Superior temporal gyrus (tissue), 1 donor: ENCODE data around the gene FMR1NB.

Experiments
- DNase-seq: peaks from one replicate; pipeline ENCODE4 v3.0.0-alpha.2; 2016; ENCODE audit errors: extremely low spot score

Gene FMR1NB, protein sequence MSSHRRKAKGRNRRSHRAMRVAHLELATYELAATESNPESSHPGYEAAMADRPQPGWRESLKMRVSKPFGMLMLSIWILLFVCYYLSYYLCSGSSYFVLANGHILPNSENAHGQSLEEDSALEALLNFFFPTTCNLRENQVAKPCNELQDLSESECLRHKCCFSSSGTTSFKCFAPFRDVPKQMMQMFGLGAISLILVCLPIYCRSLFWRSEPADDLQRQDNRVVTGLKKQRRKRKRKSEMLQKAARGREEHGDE

GRCh38 chrX:147981038-147981752, at the start of gene FMR1NB:
Gene FMR1NB, plus strand, starts transcription at chrX:147981337. Its CDS starts 66 bp downstream, at chrX:147981403.
- no peak for DNase-seq

DNA sequence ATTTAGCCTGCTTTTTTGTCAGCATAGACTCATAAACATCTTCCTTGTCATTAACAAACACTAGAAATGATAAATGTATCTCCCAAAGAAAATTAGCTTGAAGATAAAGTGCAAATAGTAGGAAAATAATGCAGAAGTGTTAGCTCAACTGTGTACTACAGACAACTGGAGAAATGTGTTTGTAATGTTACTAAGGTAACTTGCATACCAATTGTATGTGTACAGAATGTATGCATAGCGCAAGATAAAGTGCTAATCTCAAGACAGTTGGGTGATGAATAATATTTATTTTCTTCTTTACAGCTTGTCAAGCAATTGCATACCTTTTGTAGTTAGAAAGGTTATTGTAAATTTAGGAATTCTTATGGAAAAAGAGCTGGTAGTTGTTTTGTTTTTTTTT, 47.3 kb upstream of the FMR1NB start:
- DNase-seq, result no peak

- no peak for DNase-seq
Measured at GRCh38 chrX:147935156-147935758, 45.9 kb upstream of the FMR1NB start.

GRCh38 chrX:147945286-147945685, 35.9 kb upstream of the FMR1NB start:
- DNase-seq, result no peak

- DNase-seq, result no peak
Measured at GRCh38 chrX:147948531-147948930, 32.6 kb upstream of the FMR1NB start.

GRCh38 chrX:147950352-147950751, 30.8 kb upstream of the FMR1NB start:
- DNase-seq, result no peak

DNA sequence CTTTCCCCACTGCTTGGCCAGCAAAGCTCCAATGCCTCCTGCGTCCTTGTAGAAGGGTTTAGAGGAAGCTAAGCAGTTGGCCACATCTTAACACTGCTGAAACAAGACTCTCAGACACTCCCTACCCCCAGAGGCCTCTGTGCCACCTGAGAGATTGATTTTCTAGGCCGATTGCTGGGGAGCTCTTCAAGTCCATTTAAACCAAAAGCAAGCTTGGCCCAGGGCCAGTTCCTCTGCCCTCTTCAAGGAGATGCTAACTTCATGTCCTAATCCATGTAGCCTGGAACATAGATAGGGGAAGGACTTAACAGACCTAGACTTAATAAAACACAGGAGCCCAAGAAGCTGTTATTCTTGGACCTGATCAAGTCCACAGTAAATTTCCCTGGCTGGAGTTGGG, 27.2 kb upstream of the FMR1NB start:
- DNase-seq, result no peak

- DNase-seq, result no peak
Measured at GRCh38 chrX:147957291-147957690, 23.8 kb upstream of the FMR1NB start.

DNA sequence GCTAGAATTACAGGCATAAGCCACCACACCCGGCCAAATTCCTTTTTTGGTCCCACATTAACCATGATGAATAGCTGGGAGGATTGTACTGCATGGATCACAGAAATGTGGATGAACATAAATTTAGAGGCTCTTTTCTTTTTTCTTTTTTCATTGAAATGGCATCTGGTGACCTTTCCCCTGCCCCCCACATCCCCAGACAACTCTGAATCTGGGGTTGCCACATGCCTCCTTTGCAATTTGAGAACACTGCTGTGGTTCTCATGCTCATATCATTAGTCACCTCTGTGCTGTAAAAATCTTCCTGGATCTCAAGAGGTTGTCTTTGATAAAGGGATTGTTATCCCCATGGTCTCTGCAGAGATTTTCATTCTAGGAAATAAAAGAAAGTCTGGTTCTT, 22.8 kb upstream of the FMR1NB start:
- no peak for DNase-seq

DNA sequence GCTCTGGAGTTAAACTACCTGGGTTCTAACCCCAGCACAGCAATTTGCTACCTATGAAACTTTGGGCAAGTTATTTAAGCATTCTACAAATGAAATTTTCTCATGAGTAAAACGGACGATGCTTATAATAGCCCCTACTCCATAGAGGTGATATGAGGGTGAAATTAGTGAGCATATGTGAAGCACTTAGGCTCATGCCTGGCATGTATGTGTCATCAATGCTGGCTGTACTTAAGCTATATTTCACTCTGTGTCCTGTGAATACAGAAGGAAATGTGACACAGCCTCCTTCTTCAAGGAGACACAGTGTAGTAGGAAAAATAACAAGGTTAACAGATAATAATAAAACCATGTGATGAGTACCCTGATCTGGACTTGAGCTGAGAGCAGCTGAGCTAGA, 20.4 kb upstream of the FMR1NB start:
- no peak for DNase-seq

DNA sequence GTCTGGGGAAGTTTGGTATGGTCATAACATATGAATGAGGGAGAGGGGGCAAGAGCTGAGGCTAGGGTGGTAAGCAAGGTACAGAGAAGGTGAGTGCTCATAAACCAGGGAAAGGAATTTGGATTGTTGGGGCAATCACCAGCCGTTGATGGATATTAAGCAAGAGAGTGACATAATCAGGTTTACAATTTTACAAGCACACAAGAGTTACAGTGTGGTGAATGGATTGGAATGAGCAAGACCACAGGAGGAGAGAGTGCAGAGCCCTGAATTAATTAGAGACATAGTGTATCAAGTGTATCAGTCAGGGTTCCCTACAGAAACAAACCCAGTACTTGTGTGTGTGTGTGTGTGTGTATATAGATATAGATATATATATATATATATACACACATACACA, 18.7 kb upstream of the FMR1NB start:
- DNase-seq, result no peak

- DNase-seq, result no peak
Measured at GRCh38 chrX:147978931-147979330, 2.2 kb upstream of the FMR1NB start.

- DNase-seq, result no peak
Measured at GRCh38 chrX:148020329-148020728, 39.2 kb downstream of the FMR1NB start.

- no peak for DNase-seq
Measured at GRCh38 chrX:148024425-148025148, 43.5 kb downstream of the FMR1NB start.

DNA sequence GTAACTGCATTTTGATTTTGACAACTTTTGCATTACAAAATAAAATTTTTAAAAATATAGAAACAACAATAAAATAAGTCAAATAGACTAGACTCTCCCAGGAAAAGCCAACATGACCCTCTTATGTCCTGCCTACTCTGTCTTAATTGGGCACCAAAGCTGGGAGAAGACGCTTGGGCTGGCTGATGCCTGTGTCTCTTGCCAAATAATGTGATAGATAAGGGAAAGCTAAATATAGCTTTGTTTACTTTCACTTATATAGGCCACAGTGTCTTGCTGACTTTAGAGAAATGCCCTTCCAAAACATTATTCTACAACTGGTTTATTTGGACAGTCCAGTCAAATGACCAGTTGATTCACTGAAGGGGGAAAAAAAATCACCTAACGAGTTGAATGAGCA, 54.2 kb downstream of the FMR1NB start:
- no peak for DNase-seq

DNA sequence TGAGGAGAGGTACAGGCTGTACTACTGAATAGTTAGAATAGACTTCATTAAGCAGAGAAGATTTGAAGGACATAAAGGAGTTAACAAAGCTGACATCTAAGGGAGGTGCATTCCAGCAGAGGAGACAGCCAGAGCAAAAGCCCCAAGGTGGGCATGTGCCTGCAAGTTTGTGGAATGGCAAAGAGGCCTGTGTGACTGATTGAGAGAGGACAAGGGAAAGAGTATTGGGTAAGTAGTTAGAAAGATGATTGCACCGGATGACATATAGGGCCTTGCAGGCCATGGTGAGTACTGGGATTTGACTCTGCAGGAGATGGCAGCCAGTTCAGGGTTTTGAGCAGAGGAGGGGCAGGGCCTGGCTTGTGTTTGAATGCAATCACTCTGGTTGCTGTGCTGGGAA, 55.9 kb downstream of the FMR1NB start:
- no peak for DNase-seq

GRCh38 chrX:148043271-148043855, 62.2 kb downstream of the FMR1NB start:
- no peak for DNase-seq

GRCh38 chrX:148047200-148047599, 66.1 kb downstream of the FMR1NB start:
- no peak for DNase-seq

GRCh38 chrX:148049441-148049840, 68.3 kb downstream of the FMR1NB start:
- DNase-seq, result peak; percentile 67

- no peak for DNase-seq
Measured at GRCh38 chrX:148051973-148052372, 70.8 kb downstream of the FMR1NB start.

DNA sequence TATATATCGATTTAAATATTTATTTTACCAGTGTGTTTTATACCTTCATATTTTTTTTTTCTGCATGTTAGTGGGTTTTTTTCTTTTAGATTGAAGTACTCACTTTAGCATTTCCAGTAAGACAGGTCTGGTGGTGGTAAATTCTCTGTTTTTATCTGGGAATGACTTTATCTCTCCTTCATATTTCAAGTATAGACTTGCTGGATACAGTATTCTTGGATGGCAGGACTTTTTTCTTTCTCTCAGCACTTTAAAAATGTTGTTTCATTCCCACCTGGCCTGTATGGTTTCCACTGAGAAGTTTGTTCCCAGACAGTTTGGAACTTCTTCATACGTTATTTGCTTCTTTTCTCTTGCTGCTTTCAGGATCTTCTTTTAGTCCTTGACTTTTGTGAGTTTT, 86.1 kb downstream of the FMR1NB start:
- no peak for DNase-seq
